CD4-positive, alpha-beta T cell treated with Interleukin-1 beta for 1 hour (primary cell): ENCODE results near the gene ACTL7B.
"Not testable (repeated sequence)": the region's sequence is repeated elsewhere in the genome, so short reads cannot be mapped to it uniquely, and the experiment has no call there.

Source experiments
- DNase-seq, 2 donors: peaks; one replicate each; pipeline ENCODE4 v3.0.0-alpha.2; 2020 to 2022

ACTL7B gene, protein sequence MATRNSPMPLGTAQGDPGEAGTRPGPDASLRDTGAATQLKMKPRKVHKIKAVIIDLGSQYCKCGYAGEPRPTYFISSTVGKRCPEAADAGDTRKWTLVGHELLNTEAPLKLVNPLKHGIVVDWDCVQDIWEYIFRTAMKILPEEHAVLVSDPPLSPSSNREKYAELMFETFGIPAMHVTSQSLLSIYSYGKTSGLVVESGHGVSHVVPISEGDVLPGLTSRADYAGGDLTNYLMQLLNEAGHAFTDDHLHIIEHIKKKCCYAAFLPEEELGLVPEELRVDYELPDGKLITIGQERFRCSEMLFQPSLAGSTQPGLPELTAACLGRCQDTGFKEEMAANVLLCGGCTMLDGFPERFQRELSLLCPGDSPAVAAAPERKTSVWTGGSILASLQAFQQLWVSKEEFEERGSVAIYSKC

DNA sequence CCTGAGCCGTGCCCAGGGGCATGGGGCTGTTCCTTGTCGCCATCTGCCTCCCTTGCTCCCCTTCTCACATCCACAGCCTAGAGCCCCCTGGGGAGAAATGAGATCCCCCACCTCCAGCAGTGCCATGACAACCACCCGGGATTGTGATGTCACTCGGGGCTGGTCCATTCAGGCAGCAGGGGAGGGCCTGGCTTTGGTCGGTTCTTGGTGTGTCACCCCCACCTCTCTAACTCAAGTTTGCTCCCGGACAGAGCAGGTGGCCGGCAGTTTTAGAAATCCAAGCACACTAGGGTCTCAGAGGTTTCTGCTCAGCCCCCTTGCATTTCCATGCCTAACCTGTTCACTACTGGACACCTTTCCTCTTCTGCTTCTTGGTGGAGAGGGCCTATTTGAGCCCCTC, at the start of gene ACTL7B:
ACTL7B (minus strand) TSS at position 99 of the 400 bp plus-strand sequence; CDS start at position 43, 56 bp downstream.
- DNase-seq: no peak

DNA sequence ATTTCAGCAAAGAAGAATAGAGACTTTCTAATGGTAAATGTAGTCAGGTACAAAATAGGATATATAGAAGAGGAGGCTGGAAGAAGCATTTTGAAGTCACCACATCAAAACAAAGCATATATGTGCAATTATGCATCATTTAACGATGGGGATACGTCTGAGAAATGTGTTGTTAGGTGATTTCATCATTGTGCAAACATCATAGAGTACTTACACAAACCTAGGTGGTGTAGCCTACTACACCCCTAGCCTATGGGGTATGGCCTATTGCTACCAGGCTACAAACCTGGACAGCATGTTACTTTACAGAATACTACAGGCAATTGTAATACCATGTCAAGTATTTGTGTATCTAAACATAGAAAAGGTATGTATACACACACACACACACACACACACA, 49.7 kb upstream of the ACTL7B start:
- DNase-seq: no peak

DNA sequence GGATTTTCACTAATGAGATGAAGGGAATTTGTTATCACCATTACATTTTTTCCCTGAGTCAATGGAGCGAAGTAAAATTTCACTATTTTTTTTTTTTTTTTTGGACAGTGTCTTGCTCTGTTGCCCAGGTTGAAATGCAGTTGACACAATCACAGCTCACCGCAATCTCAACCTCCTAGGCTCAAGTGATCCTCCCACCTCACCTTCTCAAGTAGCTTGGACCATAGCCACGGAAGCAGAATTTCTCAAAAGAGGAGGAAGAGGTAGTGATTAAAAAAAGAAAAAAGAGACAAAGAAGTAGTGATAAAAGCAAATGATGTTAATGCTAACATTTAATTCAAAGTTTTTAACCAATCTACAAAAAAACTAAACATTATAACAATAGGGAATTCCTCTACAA, 48.4 kb upstream of the ACTL7B start:
- no peak for DNase-seq

DNA sequence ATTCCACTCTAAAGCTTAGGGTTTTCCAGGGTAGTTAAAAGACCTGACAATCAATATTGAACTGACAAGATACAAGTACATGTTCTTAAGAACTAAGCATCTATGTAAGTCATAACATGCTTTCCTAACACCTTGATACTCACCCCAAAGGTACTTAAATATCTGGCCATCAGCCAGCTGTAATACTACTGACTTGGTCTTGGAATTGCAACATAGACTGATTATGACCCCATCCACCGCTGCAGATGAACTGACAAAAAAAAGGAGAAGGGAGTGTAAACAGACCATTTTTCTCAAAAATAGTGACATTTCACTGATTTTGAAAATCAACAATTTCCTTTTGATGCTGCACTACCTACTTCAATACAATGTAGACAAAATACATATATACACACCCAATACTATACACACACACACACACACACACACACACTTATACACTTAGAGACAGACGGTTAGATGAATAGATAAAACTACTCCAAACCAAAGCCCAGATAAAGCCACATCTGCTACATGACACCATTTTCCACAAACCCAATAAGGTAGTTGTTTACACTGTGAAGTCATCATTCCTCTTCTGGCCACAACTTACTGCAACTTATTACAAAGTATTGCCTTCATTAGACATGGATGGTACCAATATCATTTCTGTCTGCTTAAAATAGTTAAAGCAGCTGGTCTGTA, 47.8 kb upstream of the ACTL7B start:
- DNase-seq: no peak

DNA sequence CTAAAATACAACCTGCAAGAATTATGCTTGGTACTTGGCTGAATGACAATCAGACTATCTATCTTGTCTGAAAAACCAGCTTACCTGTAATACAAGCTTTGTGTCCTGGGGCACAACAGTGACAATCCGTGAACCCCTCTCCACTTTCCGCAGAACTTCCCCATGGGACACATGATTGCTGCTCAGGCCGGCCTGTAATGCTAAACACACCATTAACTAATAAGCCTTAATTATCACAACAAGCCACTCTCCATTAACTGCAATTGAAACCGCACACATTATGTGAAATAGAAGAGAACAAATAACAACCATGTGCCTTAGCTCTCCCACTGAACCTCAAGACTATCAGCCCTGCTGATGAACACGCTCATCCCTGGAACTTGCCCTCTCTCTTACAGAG, 44.4 kb upstream of the ACTL7B start:
- no peak for DNase-seq

DNA sequence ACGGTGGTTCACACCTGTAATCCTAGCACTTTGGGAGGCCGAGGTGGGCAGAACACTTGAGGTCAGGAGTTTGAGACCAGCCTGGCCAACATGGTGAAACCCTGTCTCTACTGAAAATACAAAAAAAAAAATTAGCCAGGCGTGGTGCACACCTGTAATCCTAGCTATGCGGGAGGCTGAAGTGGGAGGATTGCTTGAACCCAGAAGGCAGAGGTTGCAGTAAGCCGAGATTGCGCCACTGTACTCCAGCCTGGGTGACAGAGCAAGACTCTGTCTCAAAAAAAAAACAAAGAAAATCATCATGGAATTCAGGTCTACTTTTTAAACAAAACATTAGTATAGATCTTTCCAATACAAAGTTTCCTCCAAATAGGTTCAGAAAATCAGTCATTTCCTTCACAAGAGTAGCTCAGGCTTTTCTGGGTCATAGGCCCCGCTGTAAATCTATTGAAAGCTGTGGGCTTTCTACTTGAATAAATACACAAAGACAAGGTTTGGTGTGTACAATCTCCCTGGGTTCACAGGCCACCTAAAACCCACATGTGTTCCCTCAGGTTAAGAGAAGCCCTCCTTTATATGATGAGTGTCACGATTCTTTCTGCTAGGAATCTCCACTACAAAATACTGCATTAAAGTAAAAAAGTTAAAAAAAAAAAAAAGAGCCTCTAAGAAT, 43.4 kb upstream of the ACTL7B start:
- not testable (repeated sequence) for DNase-seq

DNA sequence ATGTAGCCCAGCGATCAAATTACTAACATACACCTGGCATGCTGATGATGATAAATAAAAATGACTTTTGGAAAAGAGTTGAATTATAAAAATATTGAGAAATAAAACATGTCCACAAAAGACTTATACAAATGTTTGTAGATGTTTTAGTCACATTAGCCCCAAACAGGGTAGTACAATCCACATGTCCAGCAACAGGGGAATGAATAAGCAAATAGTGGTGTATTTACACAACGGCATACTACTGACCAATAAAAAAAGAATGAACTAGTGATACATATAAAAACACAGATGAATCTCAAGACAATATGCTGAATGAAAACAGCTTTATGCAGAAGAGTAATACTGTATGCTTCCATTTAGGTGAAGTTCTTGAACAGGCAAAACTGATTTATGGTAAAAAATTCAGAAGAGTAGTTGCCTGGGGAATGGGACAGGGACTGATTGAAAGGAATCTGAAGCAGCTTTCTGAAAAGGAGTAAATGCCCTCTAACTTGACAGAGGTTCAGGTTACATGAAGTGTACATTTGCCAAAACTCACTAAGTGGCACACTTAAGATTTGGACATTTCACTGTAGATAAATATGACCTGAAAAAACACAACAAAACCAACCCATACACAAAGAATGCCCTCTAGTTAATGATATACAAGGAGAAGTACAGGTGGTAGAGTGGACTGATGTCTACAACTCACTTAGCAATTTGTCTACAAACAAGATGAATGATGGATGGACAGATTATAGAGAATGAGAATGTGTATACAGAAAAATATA, 41.7 kb upstream of the ACTL7B start:
- no peak for DNase-seq

DNA sequence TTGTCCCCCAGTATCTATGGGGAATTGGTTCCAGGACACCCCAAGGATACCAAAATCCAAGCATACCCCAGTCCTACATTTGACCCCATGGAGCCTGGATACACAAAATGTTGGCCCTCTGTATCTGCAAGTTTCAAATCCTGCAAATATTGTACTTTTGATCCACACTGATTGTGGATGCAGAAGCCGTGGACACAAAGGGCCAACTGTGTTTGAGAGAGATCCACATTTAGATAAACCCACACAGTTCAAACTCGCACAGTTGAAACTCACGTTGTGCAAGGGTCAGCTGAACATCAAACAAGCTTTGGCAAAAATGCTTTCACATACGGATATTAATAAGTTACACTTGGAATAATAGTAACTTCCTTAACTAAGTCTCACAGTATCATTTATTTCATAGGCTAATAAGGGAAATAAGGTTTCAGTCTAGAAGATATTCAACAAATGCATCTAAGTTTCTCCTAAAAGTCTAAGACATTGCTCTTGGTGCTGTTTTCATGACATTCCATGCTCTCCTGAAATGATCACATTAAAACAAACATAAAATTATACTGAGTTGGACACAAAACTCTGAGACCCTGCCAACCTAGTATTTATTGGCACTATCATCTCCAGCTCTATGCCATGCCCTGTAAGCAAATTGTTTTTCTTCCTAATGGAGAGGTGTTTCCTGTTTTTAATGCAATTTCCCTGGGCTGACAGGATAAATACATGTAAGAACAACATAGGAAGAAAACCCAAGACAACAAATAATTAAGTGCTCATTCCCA, 38.6 kb upstream of the ACTL7B start:
- DNase-seq: no peak

DNA sequence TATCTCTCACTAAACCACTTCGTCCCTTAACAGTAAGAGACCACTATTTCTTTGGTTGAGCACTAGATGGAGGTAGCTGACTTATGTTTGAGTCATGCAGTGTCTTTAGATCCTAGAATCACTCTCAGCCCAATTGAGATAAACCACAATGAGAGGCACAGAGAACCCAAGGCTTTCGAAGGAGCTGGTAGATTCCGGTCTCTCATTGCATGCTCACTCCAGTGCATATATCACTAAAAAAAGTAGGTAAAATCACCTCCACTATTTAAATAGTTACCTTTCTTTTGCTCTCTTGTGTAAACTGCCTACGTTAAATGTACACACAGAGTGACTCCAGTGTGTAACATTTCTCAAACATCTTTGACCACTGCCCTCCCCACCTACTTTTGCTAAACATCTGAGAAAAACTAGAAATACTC, 33.9 kb upstream of the ACTL7B start:
- DNase-seq: no peak

DNA sequence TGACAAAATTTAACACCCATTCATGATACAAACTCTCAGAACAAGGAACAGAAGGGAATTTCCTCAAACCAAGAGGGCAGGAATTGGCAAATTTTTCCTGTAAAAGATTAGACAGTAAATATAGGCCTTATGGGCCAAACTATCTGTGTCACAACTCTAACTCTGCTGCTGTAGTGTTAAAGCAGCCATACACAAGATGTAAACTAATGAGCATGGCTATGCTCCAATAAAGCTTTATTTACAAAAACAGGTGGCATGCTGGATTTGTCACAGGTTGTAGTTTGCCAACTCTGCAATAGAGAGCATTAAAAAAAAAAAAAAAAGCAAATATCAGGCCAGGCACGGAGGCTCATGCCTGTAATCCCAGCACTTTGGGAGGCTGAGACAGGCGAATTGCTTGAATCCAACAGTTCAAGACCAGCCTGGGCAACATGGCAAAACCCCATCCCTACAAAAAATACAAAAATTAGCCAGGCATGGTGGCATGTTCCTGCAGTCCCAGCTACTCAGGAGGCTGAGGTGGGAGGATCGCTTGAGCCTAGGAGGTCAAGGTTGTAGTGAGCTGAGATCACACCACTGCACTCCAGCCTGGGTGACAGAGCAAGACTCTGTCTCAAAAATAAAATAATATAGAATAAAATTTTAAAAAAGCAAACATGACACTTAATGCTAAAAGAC, 30.9 kb upstream of the ACTL7B start:
- not testable (repeated sequence) for DNase-seq

DNA sequence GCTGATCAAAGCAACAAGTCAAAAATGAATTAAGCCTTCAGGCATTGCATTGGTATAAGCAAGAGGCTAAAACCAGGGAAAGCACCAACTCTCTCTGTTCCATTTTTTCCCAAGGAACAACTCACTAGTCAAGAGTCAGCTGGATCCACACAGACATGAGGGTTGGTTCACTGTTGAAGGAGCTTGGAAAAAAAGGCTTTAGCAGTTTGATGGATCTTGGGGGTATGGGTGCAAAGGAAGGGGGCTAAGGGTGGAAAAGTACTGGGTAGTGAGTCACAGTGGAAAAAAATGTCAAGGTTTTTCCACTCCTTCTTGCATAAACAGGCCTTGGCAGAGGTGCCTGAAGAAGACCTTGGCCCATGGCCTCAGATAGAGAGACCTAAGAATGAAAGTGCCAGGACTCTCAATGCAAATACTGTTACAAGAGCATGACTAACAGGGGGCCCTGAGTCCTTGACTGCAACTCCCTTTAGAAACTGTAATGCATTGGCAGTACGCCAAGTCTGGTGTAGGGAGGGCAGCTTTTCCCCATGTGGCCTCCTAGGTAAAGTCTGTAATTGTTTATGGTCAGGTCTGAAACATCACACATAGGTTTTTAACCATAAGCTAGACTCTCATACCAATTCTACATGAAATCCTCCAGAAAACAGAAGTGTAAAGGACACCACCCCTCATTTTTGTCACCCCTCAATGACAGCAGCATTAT, 30.0 kb upstream of the ACTL7B start:
- DNase-seq: no peak

DNA sequence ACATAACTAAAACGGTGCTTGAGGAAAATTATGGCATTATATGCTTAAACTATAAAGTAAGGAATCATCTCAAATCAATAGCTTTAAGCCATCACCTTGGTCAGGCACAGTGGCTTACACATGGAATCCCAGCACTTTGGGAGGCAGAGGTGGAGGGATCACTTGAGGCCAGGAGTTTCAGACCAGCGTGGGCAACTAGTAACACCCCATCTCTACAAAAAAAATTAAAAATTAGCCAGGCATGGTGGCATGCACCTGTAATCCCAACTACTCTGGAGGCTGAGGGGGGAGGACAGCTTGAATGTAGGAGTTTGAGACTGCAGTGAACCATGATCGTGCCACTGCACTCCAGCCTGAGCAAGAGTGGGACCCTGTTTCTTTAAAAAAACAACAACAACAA, 28.9 kb upstream of the ACTL7B start:
- no peak for DNase-seq

DNA sequence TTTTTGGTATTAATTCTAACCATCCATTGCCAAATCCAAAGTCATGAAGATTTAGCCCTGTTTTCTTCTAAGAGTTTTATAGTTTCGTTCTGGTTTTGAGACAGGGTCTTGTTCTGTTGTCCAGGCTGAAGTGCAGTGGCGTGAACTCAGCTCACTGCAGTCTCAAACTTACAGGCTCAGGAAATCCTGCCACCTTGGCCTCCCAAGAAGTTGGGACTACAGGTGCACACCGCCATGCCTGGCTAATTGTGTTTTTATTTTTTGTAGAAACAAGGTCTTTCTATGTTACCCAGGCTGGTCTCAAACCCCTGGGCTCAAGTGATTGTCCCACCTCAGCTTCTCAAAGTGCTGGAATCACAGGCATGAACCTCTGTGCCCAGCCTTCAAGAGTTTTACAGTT, 27.3 kb upstream of the ACTL7B start:
- no peak for DNase-seq

DNA sequence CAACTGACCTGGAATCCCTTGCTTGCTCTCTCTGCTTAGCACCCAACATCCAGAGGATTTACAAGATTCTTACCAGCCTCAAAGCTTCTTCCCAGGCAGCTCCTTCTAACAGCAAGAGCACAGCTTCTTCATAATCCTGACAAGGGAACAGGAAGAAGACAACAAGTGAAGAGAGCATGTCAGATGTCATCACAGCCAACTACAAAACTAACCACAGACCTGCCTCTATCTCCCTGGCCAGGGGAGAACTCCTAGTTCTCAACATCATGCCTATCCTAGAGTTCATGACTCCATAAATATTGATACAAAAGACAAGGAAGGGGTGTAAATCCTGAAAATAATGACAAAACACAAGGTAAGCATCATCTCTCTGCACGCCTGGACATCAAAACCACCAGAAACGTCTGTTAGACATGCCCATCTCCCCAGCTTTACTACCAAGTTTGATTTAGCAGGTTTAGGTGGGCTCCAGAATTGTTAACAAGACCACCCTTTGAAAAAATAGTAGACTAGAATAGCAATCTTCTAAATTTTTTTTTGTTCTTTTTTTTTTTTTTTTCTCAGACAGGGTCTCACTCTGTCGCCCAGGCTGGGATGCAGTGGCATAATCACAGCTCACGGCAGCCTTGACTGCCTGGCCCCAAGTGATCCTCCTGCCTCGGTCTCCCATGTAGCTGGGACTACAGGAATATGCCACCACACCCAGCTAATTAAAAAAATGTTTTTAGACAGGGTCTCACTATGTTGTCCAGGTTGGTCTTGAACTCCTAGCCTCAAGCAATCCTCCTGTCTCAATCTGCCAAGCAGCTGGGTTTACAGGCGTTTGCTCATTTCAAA, 26.5 kb upstream of the ACTL7B start:
- no peak for DNase-seq

DNA sequence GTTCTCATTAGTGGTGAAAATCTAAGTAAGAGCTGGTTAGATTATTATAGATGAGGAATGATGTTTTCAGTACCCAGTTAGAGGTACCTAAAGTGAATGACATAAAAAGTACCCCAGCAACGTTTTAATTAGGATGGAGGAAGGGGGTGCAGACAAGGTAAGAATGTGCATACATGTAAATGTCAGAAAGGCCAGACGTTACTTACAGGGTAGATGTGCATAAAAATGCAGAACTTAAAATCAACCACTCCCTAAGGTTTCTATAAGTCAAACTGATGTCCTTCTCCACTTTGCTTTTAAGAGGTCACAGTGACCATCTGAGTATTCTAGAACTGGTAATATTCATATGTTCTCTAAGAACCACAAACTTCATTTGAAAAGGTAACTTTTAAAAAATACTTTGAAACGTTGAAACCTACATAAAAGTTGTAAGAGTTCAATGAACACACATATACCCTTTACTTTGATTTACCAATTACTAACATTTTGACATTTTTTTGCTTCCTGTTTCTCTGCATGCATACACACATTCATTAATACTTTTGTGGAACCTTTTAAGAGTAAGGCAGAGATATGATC, 25.0 kb upstream of the ACTL7B start:
- no peak for DNase-seq

DNA sequence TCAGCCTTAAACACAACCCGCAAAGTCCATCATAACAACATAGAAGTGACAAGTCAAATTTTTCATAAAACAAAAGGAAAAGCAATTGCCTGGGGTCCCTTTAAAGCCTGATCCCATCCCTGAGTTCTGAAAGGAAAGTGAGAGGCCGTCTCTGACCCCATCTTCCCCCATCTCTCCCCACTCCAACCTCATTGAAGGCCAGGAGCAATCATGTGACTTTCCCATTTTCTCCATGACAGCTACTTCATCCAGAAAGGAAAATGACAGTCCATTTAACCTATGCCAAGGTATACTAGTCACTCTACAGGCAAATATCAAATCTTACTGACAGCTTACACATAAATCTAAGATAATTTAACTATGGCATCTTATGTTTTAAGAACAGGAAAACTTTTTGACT, 21.7 kb upstream of the ACTL7B start:
- no peak for DNase-seq

DNA sequence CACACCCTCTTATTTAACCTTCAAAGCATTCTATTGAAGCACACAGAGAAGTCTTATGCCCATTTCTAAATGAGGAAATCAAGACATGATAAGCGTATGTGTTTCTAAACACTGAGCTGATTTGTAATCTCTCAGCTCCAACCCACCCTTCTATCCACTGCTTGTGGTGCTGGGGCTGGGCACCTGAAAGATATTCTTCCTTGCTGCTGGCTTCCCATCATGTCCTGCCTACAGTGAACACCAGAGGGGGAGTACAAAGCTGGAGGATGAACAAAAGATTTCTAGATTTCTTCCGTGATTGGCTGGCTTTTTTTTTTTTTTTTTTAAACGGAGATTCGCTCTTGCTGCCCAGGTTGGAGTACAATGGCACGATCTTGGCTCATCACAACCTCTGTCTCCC, 20.6 kb upstream of the ACTL7B start:
- no peak for DNase-seq

DNA sequence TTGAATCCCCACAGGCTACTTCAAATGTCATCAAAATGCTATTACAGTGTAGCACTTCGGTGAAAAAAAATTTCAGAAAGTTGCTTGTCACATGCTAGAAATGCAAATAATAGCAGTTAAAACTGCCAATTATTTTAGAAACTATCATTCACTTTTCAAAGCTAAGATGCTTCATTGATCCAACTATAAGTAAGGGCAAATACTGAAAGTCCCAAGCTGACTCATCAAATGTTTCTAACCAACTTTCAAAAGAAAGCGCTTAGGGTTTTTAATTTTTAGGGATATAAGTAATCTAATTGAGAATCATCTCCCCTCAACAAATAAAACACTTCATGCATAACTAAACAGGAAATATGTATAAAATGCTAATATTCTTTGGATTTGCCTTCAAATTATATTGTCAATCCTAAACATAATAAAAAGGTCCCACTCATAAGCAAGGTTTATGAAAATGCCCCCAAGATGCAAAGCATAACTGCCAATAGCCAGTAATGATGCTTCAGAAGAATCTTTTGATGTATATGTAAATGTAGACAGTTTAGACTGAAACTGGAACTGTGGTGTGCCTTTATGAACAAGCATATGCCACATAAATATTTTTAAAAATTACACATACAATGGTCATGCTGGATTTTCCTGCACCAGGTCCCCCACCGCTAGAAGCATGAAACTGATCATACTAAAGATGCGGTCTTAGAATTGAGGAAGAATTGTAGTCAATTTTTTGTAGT, 18.4 kb upstream of the ACTL7B start:
- no peak for DNase-seq
